HepG2 (cell line): Measurements from ENCODE around the gene CCT4. TPM values are rescaled to one million over a fixed set of nuclear protein-coding genes. Genes with fewer than 3 reads are reported as not detected.
A peak's percentile ranks its signal among the peaks of the same experiment; 100 is the strongest.

Experiments
- ATAC-seq: fragments of 200-7000 bp; cut with Tn5 transposase; 3 replicates; pipeline ENCODE4 v1.9.1; 2020; ENCODE audit warnings: mild to moderate bottlenecking, moderate library complexity
- BruUV-seq: library from RNA; stranded (reverse); fragments of 400-500 nt; replicated peaks from 2 replicates; lab custom pipeline; 2021; lab: Mats Ljungman, UMichigan
- CTCF ChIA-PET: fragments of 300-600 bp; formaldehyde crosslinking; extraction: SDS; loops from one replicate; lab custom pipeline; 2021; ENCODE audit warnings: low total read pairs, inconsistent platforms, low intra/inter-chr PET ratio; lab: Yijun Ruan, JAX
- POLR2A ChIA-PET: fragments of 350-600 bp; sonication (Branson Sonifier 250); formaldehyde crosslinking; loops from one replicate; lab custom pipeline; 2020; ENCODE audit warnings: antibody characterized with exemption, inconsistent platforms; lab: Yijun Ruan, JAX
- DNase-seq: peaks from one replicate; pipeline ENCODE4 v3.0.0-alpha.2; 2015; ENCODE audit warnings: low spot score
- FAIRE-seq: peaks from 3 replicates; lab custom pipeline; 2011; peaks lifted over from hg19 to GRCh38; lab: Jason Lieb, UNC
- H2AFZ ChIP-seq: one replicate; pipeline ENCODE4 v1.6.1; 2011; ENCODE audit warnings: low read length, inconsistent platforms
- H3K27ac ChIP-seq: fragments of 300-600 bp; 3 replicates; pipeline ENCODE4 v1.8.0; 2011; ENCODE audit warnings: mixed run types, mild to moderate bottlenecking, mixed read lengths, low read length, inconsistent platforms; ENCODE audit not compliant: insufficient read depth; ENCODE audit errors: extremely low read length
- H3K27me3 ChIP-seq, 2 experiments: fragments of 200-600 bp in 1 of 2; 2 replicates in 1 of 2; 3 replicates in 1 of 2; pipeline versions ENCODE4 v1.6.0 to v1.8.0; 2011; ENCODE audit warnings: low read length in 2 of 2, mild to moderate bottlenecking in 2 of 2, moderate library complexity in 2 of 2, inconsistent platforms in 1 of 2; ENCODE audit not compliant: insufficient read depth in 2 of 2, control insufficient read depth in 1 of 2
- H3K36me3 ChIP-seq, 2 experiments: fragments of 200-600 bp in 1 of 2; replicated peaks in 1 of 2; 2 replicates in 1 of 2; 3 replicates in 1 of 2; pipeline versions ENCODE4 v1.5.1 to v1.8.0; 2011; ENCODE audit warnings: low read length in 2 of 2, inconsistent platforms in 1 of 2; ENCODE audit not compliant: insufficient read depth in 2 of 2, control insufficient read depth in 1 of 2
- H3K4me1 ChIP-seq: 2 replicates; pipeline ENCODE4 v1.5.1; 2012; ENCODE audit warnings: low read length, inconsistent platforms; ENCODE audit not compliant: insufficient read depth
- H3K4me2 ChIP-seq: 2 replicates; pipeline ENCODE4 v1.6.0; 2011; ENCODE audit warnings: low read depth, low read length, inconsistent platforms
- H3K4me3 ChIP-seq, 3 experiments: fragments of 200-600 bp in 1 of 3; sonication (generic), shearing (Covaris generic) in 1 of 3; replicated peaks in 1 of 3; 2 replicates each; pipeline ENCODE4 v1.5.1; 2011 to 2016; ENCODE audit warnings: low read length in 3 of 3, inconsistent platforms in 2 of 3, low read depth in 2 of 3, mild to moderate bottlenecking in 2 of 3, control low read depth in 1 of 3, mixed read lengths in 1 of 3; ENCODE audit not compliant: insufficient read depth in 1 of 3
- H3K79me2 ChIP-seq: one replicate; pipeline ENCODE4 v1.6.1; 2011; ENCODE audit warnings: low read length, inconsistent platforms; ENCODE audit not compliant: insufficient read depth
- H3K9ac ChIP-seq: 2 replicates; pipeline ENCODE4 v1.6.0; 2011; ENCODE audit warnings: mild to moderate bottlenecking, low read depth, low read length, inconsistent platforms; ENCODE audit not compliant: insufficient read depth
- H3K9me3 ChIP-seq: 2 replicates; pipeline ENCODE4 v1.5.1; 2012; ENCODE audit warnings: mild to moderate bottlenecking, low read length
- H4K20me1 ChIP-seq: 2 replicates; pipeline ENCODE4 v1.6.0; 2011; ENCODE audit warnings: inconsistent platforms, mild to moderate bottlenecking, low read length, moderate library complexity; ENCODE audit not compliant: insufficient read depth
- AHR ChIP-seq: IDR thresholded peaks from 2 replicates; pipeline ENCODE4 v1.6.1; 2018; ENCODE audit warnings: missing genetic modification reagents, missing compliant biosample characterization
- DDIT3 ChIP-seq: sonication (generic); formaldehyde crosslinking; IDR thresholded peaks from 2 replicates; pipeline ENCODE4 v1.4.0; 2020; ENCODE audit warnings: mild to moderate bottlenecking, missing genetic modification reagents
- ESRRA ChIP-seq: sonication (generic); formaldehyde crosslinking; IDR thresholded peaks from 2 replicates; pipeline ENCODE4 v1.5.1; 2020; ENCODE audit warnings: mild to moderate bottlenecking, low read depth, missing genetic modification reagents
- FOXJ3 ChIP-seq: sonication (generic); formaldehyde crosslinking; IDR thresholded peaks from 2 replicates; pipeline ENCODE4 v1.4.0; 2020; ENCODE audit warnings: missing genetic modification reagents, mild to moderate bottlenecking, borderline replicate concordance
- MEIS2 ChIP-seq: sonication (generic); formaldehyde crosslinking; IDR thresholded peaks from 2 replicates; pipeline ENCODE4 v1.9.0; 2021; ENCODE audit warnings: mild to moderate bottlenecking, missing genetic modification reagents
- MZF1 ChIP-seq: sonication (generic); formaldehyde crosslinking; IDR thresholded peaks from 2 replicates; pipeline ENCODE4 v1.8.1; 2023; ENCODE audit warnings: mild to moderate bottlenecking, missing genetic modification reagents, borderline replicate concordance
- TEAD3 ChIP-seq: optimal IDR thresholded peaks from 2 replicates; pipeline ENCODE3; 2016; ENCODE audit warnings: borderline replicate concordance
- ZMAT5 ChIP-seq: sonication (generic); formaldehyde crosslinking; IDR thresholded peaks from 2 replicates; pipeline ENCODE4 v1.5.0; 2020; ENCODE audit warnings: mild to moderate bottlenecking, low read depth, missing genetic modification reagents, borderline replicate concordance
- ZNF274 ChIP-seq: sonication (generic); formaldehyde crosslinking; IDR thresholded peaks from 2 replicates; pipeline ENCODE4 v1.5.1; 2020; ENCODE audit warnings: mild to moderate bottlenecking, missing genetic modification reagents
- ZNF496 ChIP-seq: sonication (generic); formaldehyde crosslinking; IDR thresholded peaks from 2 replicates; pipeline ENCODE4 v1.8.1; 2023; ENCODE audit warnings: mild to moderate bottlenecking, moderate library complexity, missing genetic modification reagents; ENCODE audit not compliant: insufficient replicate concordance
- ZNF564 ChIP-seq: sonication (generic); formaldehyde crosslinking; IDR thresholded peaks from 2 replicates; pipeline ENCODE4 v1.8.1; 2023; ENCODE audit warnings: mild to moderate bottlenecking, missing genetic modification reagents
- ZNF567 ChIP-seq: sonication (generic); formaldehyde crosslinking; IDR thresholded peaks from 2 replicates; pipeline ENCODE4 v1.8.1; 2023; ENCODE audit warnings: mild to moderate bottlenecking, missing genetic modification reagents, borderline replicate concordance
- ZNF816 ChIP-seq: sonication (generic); formaldehyde crosslinking; IDR thresholded peaks from 2 replicates; pipeline ENCODE4 v1.8.0; 2022; ENCODE audit warnings: missing genetic modification reagents, mild to moderate bottlenecking, borderline replicate concordance
- WGBS: methylation state at CpG from one replicate; pipeline ENCODE4 v1.1.6; 2017; ENCODE audit warnings: low lambda C conversion rate; 5-methylcytosine and 5-hydroxymethylcytosine counted together
- in situ Hi-C: cut with HindIII; loops from 2 replicates; pipeline ENCODE4 v1.10.0; 2017; ENCODE audit warnings: low pct_unique_long_range_greater_than_20kb; ENCODE audit not compliant: extremely low pct_ligation_motif_present
- intact Hi-C: fragments of 100-400 bp; cut with micrococcal nuclease; formaldehyde crosslinking; loops from one replicate; pipeline ENCODE4 v1.10.0; 2022; ENCODE audit not compliant: unreplicated experiment
- polyA plus RNA-seq, 8 experiments: library from polyadenylated mRNA; depleted of rRNA in 3 of 8; stranded (reverse) in 7 of 8; unstranded in 1 of 8; fragments of >200 nt; fragmentation: Illumina TruSeq in 4 of 8; extraction: Trizol in 4 of 8; gene quantifications; 2 replicates each; pipeline versions ENCODE4 v1.2.1 to v1.2.3, GENCODE V29; 2011 to 2016; ENCODE audit warnings: low read depth in 4 of 8, missing spikeins in 1 of 8, mixed read lengths in 1 of 8; ENCODE audit not compliant: insufficient read depth in 1 of 8
- total RNA-seq, 5 experiments: library from RNA; depleted of rRNA; stranded (reverse); fragments of >200 nt; fragmentation: Illumina TruSeq; extraction: Trizol; gene quantifications; 2 replicates each; pipeline ENCODE4 v1.2.3, GENCODE V29; 2016; ENCODE audit warnings: low read depth in 1 of 5
- TF ChIP-seq, protein P1 (sequence below): sonication (generic); formaldehyde crosslinking; conservative IDR thresholded peaks from 2 replicates; pipeline ENCODE4 v1.4.0; 2020; ENCODE audit warnings: mild to moderate bottlenecking, missing genetic modification reagents, moderate library complexity
- TF ChIP-seq, protein P2 (sequence below): sonication (generic); formaldehyde crosslinking; IDR thresholded peaks from 2 replicates; pipeline ENCODE4 v1.4.0; 2020; ENCODE audit warnings: missing genetic modification reagents, borderline replicate concordance

The CCT4 gene
- total and polyA plus RNA-seq, 2 of the 13 experiments (the other 11 are each of a cell fraction or from before 2014, with no cell fraction given) = 138 to 340 TPM

GRCh38 chr2:61928826-61929461, 40.5 kb upstream of the CCT4 start:
- DNase-seq (peak; percentile 70), FAIRE-seq (no peak), ATAC-seq (peak; percentile 80)
- no peak overlapping the region for H3K27ac ChIP-seq
- BruUV-seq = no TSS peak
- WGBS = 83% methylated on average over 5 of the region's 5 CpGs
- H4K20me1 ChIP-seq = no peaks in the 10 kb centered on the region
- H3K9ac ChIP-seq = no peak overlapping the region
- H3K27me3 ChIP-seq = no peaks in the 10 kb centered on the region
- no peaks in the 10 kb centered on the region for H3K36me3 ChIP-seq
- H3K4me1 ChIP-seq = peaks cover 15% of the 10 kb centered on the region
- H3K4me3 ChIP-seq = no peak overlapping the region
- ChIA-PET CTCF (no interaction called here), POLR2A (no interaction called here)
- H2AFZ ChIP-seq = no peak overlapping the region
- H3K4me2 ChIP-seq = no peak overlapping the region
- intact Hi-C loops (no loop called here), in situ Hi-C loops (no loop called here)
- H3K79me2 ChIP-seq = no peaks in the 10 kb centered on the region
- H3K9me3 ChIP-seq = no peaks in the 10 kb centered on the region
- TF ChIP-seq FOXJ3 (CRISPR knock-in tag) (no peak), DDIT3 (CRISPR knock-in tag) (no peak), MEIS2 (no peak), ZNF816 (CRISPR knock-in tag) (no peak), TEAD3 (CRISPR knock-in tag) (peak; percentile 82), MZF1 (CRISPR knock-in tag) (no peak), ZNF274 (CRISPR knock-in tag) (no peak), ZNF564 (CRISPR knock-in tag) (no peak), ZNF567 (CRISPR knock-in tag) (no peak), ESRRA (CRISPR knock-in tag) (no peak), AHR (CRISPR knock-in tag) (no peak), ZNF496 (CRISPR knock-in tag) (no peak), ZMAT5 (CRISPR knock-in tag) (no peak)
- TF ChIP-seq, protein P1, sequence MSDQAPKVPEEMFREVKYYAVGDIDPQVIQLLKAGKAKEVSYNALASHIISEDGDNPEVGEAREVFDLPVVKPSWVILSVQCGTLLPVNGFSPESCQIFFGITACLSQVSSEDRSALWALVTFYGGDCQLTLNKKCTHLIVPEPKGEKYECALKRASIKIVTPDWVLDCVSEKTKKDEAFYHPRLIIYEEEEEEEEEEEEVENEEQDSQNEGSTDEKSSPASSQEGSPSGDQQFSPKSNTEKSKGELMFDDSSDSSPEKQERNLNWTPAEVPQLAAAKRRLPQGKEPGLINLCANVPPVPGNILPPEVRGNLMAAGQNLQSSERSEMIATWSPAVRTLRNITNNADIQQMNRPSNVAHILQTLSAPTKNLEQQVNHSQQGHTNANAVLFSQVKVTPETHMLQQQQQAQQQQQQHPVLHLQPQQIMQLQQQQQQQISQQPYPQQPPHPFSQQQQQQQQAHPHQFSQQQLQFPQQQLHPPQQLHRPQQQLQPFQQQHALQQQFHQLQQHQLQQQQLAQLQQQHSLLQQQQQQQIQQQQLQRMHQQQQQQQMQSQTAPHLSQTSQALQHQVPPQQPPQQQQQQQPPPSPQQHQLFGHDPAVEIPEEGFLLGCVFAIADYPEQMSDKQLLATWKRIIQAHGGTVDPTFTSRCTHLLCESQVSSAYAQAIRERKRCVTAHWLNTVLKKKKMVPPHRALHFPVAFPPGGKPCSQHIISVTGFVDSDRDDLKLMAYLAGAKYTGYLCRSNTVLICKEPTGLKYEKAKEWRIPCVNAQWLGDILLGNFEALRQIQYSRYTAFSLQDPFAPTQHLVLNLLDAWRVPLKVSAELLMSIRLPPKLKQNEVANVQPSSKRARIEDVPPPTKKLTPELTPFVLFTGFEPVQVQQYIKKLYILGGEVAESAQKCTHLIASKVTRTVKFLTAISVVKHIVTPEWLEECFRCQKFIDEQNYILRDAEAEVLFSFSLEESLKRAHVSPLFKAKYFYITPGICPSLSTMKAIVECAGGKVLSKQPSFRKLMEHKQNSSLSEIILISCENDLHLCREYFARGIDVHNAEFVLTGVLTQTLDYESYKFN (CRISPR knock-in tag) = no peak
- TF ChIP-seq, protein P2, sequence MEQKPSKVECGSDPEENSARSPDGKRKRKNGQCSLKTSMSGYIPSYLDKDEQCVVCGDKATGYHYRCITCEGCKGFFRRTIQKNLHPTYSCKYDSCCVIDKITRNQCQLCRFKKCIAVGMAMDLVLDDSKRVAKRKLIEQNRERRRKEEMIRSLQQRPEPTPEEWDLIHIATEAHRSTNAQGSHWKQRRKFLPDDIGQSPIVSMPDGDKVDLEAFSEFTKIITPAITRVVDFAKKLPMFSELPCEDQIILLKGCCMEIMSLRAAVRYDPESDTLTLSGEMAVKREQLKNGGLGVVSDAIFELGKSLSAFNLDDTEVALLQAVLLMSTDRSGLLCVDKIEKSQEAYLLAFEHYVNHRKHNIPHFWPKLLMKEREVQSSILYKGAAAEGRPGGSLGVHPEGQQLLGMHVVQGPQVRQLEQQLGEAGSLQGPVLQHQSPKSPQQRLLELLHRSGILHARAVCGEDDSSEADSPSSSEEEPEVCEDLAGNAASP = no peak
